Stimulated activated CD4-positive, alpha-beta T cell treated with anti-CD3 and anti-CD28 coated beads, Interleukin-4, amount 100 ng/mL, for 4 hours (primary cell): Measurements from ENCODE around the gene ZBTB49.
"Not testable (repeated sequence)": the region's sequence is repeated elsewhere in the genome, so short reads cannot be mapped to it uniquely, and the experiment has no call there.

Experiments used
- DNase-seq, 2 experiments: peaks; one replicate each; pipeline ENCODE4 v3.0.0-alpha.2; 2020

ZBTB49 gene

DNA sequence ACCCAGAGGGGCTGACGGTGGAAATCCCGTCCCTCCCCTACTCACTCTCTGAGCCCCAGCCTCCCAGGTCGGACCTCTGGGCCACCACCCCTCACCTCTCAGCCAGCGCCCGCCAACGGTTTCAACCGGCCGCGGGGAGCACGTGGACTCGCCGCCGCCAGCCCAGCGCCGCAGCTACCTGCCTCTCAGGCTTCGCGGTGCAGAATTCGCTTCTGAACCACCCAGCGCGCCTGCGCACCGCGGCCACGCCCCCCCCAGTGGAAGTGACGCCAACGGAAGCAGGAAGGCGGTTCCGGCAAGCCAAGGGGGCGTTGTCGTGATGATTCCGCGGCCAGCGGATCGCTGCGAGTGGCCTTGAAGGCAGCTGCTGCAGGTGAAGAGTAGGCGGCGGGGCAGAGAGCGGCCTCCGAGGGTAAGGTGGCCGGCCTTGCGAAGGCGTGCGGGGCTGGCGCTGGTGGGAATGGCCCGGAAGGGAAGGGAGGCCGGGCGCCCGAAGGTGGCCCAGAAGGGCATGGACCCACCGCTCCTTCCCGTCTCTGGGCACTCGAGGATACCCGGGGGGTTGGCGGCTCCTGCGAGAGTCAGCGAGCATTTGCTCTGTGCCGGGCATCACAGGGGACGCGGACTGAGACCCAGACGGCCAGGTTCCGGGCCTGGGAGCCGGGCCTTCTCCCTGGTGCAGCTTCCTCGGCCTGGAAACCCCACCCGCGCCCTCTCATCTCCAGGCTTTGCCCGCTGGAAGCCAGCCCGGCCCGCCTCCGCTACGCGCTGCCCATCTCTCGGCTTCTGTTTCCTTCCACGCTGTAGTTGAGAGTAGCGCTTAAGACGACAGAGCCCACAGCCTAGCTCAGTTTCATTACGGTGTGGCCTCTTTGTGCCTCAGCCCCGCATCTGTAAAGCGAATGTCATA, at the start of gene ZBTB49, which contains the start of gene LYAR:
TSS of gene ZBTB49 (plus strand) at position 311 of the 910 bp plus-strand sequence. CDS start 9,695 bp downstream, outside the sequence.
TSS of gene LYAR (minus strand) at position 214 of the 910 bp plus-strand sequence. CDS start 6,412 bp downstream, outside the sequence.
- DNase-seq, result peak; percentile 93 to 96

DNA sequence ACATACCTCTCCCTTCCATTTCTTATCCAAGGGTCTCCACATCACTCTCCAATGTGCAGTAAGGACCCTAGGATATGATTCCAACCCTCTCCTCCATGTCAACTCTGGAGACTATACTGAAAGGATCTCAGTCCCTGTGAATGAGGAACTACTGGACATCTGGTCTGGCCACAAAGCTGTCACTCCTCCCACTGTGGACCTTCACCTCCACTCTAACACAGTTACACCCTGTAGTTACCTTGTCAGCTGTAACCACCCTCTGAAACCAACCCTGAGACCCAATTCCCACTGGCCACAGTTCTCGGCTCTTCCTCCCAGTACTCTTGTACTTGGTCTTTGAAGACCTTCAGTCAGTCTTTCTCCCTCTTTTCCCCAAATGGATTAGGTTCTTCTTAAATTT, 44.9 kb upstream of the ZBTB49 start:
- no peak for DNase-seq

GRCh38 chr4:4247696-4248028, 42.4 kb upstream of the ZBTB49 start:
- no peak for DNase-seq

DNA sequence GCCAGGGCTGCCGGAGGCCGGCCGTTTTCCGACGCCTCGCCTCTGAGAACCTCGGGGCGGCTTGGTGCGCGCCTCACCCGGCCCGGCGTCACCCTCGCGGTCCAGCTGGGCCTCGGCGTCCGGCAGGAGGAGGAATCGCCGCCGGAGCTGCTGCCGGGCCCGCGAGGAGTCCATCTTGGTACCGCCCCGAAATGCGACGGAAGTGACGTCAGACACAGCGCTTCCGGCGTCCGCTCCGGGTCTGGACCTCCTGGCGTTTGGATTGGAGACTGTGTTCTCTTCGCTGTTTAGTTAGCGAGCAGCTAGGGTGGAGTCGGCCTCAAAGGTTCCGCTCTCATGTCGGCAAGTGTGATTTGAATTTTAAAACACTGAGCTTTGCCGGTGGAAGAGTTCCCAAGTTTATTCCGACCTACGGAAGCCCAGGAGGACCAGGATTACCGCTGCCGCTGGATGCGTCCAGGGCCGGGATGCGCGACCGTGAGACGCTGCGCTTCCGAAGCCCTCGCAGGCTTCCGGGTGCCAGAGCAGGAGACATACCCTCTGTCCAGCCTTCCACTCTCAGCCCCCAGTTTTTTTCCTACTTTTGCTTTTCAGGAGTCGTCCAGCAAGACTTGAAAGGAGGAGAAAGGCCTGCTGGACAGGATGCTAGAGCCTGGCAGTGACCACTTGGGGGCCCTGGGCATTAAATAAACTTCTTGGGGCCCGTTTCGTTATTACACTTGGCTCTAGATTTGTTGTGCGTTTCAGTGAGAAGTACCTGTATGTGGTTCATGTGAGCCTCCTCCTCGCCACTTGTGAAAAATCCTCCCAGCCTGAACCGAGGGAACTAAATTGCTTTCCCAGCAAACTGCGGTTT, 41.8 kb upstream of the ZBTB49 start, which contains the start of gene TMEM128:
TSS of gene TMEM128 (minus strand) at position 195 of the 856 bp plus-strand sequence. CDS start at position 174, 21 bp downstream.
- DNase-seq, result peak; percentile 86 to 88

DNA sequence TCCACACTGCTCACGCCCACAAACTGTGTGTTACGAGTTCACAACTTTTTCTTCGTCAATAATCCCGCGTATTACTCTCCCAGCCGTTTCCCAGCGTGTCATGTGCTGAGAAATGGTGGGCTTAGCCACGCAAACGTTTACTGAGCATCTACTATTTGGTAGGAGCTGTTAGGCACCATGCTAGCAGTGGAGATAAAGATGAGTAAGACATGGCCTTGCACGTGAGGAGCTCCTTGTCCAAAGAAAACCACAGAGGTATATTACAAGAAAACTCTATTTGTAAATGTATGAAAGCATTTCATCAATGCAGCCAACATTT, 41.2 kb upstream of the ZBTB49 start:
- no peak for DNase-seq

GRCh38 chr4:4249342-4249741, 40.7 kb upstream of the ZBTB49 start:
- not testable (repeated sequence) for DNase-seq

DNA sequence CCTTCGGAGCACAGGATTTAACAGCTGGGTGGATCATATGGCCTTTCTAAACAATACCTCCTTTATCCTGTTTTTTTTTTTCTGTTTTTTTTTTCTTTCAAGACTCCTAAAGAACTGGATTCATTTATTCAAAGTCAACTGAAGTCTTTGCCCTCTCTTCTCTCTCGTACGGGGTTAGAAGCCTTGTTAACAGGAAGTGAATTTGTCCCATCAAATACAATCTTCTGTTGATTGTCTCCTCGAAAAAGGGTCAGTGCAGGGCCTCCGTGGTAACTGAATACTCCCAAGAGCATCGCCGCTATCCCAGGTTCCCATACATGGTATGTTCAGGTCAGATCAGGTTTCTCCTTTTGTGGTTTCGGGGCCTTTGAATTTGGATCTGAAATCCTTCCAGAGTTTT, 40.2 kb upstream of the ZBTB49 start:
- no peak for DNase-seq

DNA sequence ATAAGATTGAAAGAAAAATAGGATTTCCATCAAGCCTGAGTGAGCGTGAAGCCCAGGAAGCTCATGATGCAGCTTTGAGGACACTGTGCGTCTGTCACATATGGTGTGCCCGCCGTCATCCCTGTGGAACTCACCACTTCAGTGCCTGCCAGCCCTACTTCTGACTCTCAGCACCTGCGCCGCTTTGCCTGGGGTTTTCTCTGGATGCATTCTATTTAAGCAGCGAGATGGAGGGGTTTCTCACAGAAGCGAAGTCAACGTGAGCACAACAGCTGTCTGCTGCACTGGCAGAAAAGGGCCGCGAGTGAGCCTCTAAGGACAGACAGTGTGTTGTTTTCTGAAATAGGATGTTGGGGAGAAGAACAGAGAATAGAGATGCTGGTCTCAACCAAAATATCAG, 35.9 kb upstream of the ZBTB49 start:
- DNase-seq, result no peak

DNA sequence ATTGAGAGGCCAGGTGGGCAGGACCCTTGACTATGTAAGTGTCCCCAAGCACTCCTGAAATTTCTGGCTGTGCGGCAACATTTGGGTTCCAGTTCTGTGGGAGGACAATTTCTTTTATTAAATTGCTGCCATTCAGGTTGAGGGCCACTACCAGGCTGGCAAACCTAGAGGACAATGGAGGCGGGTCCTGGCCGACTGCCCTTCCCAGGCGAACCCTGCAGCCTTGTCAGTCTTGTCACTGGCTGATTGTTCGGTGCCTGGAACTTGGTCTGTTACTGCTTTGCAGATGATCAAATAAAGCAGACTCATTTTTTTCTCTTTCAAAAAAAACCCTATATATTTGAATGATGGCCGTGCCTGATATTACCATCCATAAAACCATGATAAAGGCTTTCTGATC, 35.4 kb upstream of the ZBTB49 start:
- no peak for DNase-seq

DNA sequence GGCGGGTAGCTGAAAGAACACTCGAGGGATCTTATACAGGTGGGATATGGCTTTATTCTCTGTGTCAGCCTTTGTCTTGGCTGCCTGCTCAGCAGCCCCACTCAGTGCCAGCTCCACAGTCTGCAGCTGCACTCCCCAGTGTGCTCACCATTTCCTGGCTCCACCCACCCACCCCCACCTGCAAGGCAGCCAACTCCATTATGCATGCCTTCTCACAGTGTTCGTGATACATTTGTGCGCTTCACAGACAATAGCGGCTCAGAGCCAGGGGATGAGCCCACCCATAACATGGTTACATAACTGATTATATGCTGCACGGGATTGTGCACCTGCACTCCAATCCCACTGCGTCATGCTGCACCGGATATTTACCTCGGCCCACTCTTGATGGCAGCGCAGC, 33.3 kb upstream of the ZBTB49 start:
- no peak for DNase-seq

DNA sequence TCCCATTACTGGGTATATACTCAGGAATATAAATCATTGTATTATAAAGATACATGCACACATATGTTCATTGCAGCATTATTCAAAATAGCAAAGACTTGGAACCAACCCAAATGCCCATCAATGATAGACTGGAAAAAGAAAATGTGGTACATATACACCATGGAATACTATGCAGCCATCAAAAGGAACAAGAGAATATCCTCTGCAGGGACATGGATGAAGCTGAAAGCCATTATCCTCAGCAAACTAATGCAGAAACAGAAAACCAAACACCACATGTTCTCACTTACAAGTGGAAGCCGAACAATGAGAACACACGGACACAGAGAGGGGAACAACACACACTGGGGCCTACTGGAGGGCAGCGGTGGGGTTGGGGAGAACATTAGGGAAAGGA, 32.3 kb upstream of the ZBTB49 start:
- not testable (repeated sequence) for DNase-seq

GRCh38 chr4:4259484-4260100, 30.5 kb upstream of the ZBTB49 start:
- DNase-seq, result no peak

DNA sequence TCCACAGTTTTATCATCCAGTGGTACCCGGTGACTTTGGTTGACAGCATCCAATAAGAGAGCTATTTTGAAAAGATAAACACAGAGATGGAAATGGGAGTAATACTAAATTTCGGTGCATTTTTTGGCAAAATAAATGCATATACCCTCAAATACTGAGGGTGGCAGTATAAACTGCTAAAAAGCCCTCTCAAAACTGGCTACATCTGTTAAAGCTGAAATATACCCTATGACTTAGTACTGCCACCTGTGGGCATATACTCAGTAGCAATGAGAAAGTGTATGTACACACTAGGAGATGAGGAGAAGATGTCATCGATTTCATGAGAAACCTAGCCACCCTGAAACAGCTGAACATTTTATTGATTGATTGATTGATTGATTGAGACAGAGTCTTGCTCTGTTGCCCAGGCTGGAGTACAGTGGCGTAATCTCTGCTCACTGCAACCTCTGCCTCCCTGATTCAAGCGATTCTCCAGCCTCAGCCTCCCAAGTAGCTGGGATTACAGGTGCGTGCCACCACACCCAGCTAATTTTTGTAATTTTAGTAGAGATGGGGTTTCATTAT, 29.8 kb upstream of the ZBTB49 start:
- DNase-seq, result no peak

DNA sequence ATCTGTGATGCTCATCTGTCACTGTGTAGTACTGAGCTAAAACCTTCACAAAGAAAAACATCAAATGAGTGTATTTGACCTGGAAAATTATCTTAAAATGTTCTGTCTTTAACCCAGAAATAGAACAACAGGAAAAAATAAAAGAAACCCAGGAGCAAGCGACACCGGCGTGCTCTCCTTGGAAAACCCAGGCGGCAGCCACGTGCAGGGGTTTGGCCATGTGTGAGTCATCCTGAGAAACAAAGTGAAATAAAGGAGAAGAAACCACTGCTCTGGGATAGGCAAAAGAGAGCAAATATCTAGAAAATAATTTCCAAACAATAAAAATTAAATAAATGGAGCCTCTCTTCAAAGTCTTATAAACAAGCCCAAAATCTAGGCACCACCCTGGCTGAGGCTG, 22.1 kb upstream of the ZBTB49 start:
- no peak for DNase-seq

DNA sequence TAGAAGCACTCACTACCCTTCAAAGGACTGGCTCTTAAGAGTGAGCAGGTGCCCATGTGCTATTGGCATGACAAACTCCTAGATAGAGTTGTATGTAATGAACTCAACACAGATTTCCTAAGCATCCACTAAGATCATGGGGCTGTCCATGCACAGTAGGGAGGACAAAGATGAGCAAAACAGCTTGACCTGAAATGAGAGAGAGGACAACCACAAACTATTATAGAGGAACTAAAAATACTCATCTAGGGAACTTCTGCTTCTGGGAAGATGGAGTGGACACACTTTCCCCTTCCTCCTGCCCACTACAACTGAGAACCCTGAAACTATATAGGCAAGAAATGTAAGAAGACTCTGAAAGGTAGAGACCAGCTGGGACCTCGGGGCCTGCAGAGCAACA, 21.3 kb upstream of the ZBTB49 start:
- no peak for DNase-seq

DNA sequence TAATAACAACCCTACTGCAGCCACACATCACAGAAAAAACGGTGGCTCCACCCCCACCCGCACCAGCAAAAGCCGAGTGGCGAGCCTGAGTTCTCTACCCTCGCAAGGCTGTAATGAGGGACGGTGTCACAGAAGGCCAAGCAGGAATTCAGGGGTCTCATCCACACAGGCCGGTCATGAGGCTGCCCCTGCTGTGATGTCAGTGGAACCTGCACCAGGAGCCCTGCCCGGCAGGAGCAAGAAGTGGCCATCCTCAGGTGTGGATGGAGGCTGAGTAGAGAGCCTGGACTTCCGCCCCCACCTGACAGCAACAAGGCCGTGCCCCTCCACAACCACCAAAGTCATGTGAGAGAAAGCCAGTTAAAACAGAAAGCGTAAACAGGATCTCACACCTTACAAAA, 20.7 kb upstream of the ZBTB49 start:
- no peak for DNase-seq

DNA sequence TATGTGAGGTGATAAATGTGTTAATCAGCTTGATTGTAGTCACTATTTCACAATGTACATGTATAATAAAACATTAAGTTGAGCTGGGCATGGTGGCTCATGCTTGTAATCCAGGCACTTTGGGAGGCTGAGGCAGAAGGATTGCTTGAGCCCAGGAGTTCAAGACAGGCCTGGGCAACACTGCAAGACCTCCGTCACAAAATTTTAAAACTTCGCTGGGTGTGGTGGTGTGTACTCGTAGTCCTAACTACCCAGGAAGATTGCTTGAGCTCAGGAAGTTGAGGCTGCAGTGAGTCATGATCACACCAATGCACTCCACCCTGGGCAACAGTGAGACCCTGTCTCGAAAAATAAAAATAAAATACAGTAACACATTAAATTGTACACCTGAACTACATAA, 20.2 kb upstream of the ZBTB49 start:
- no peak for DNase-seq

DNA sequence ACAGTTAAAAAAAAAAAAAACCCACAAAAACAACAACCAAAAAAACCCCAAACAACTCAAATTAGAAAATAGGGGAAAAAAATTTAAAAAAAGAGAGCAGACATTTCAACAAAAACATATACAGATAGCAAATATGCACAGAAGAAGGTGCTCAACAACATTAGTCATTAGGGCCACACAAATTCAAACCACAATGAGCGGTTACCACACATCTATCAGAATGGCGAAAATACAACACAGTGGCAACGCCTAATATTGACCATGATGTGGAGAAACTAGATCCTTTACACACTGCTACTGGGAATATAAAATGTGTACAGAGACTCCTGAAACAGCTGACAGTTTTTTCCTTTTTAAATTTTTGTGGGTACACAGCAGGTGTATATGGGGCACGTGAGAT, 19.5 kb upstream of the ZBTB49 start:
- DNase-seq, result no peak

DNA sequence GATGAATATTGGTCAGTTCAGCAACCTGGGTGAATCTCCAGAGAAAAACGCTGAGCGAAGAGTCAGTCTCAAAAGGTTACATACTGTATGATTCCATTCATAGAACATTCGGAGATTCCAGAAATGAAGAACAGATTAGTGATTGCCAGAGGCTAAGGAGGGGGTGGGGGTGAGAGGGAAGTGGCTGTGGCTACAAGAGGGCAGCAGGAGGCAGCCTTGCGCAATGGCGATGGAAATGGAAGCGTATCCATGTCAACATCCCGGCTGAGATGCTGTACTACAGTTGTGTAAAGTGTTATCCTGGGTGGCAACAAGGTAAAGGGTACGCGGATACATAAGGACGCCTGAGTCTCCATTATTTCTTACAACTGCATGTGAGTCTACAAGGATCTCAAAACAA, 18.1 kb upstream of the ZBTB49 start:
- DNase-seq, result no peak

DNA sequence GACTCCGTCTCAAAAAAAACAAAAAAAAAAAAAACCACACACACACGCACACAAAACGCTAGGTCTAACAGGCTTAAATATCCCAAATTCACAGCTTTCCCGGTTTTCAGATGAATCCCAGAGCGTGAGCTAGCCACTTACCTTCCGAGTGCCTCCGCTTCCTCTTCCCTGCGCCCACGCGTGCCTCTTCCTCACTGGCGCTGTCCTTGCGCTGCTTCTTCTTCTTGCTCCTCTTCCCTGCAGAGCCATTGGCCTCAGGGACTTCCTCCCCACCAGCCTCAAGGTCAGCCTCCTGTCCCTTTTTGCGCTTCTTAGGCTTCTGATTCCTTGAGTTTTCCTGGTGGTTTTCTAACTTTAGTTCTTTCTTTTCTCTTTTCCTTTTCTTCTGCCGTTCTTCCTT, 15.8 kb upstream of the ZBTB49 start:
- no peak for DNase-seq

GRCh38 chr4:4277531-4277930, 12.5 kb upstream of the ZBTB49 start:
- DNase-seq, result no peak

DNA sequence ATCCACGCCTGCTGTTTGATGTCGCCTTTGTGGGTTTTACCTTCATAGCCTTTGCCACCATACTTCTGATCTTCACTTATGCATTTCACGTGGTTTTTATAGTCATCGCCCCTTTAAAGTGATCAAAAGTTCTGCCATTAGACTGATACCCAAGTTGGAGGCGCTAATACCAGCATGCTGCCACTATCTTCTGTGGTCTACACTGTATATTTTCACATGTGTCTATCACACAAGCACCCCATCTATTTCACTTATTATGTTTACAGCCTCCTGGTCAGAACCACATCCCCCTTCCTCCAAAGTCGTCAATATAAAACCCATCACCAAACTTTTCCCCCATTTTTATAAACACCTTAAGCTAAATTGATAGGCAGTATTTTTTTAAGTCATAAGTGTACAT, 8.3 kb upstream of the ZBTB49 start:
- no peak for DNase-seq
